Islet of Langerhans (tissue), 1 donor: ENCODE measurements around the gene TXNDC11.

Experiments
- FAIRE-seq: peaks from one replicate; lab custom pipeline; 2011; peaks lifted over from hg19 to GRCh38; lab: Jason Lieb, UNC

Gene TXNDC11

DNA sequence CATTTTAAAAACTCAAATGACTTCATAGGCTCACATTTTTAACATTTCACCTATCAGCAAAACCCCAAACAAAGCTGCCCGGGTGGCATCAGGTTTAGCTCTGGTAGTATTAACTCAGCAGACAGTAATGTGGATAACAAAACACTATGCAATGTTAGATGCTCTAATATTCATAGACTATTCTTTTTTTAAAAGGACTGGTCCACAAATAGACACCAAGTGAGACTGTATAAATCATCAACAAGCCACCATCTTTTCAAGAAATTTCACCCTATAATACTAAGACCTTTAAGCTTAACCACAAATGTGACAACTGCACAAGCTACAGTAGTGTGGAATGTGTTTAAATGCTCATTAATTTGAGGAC is 54.2 kb downstream of the TXNDC11 start:
- no peak for FAIRE-seq

DNA sequence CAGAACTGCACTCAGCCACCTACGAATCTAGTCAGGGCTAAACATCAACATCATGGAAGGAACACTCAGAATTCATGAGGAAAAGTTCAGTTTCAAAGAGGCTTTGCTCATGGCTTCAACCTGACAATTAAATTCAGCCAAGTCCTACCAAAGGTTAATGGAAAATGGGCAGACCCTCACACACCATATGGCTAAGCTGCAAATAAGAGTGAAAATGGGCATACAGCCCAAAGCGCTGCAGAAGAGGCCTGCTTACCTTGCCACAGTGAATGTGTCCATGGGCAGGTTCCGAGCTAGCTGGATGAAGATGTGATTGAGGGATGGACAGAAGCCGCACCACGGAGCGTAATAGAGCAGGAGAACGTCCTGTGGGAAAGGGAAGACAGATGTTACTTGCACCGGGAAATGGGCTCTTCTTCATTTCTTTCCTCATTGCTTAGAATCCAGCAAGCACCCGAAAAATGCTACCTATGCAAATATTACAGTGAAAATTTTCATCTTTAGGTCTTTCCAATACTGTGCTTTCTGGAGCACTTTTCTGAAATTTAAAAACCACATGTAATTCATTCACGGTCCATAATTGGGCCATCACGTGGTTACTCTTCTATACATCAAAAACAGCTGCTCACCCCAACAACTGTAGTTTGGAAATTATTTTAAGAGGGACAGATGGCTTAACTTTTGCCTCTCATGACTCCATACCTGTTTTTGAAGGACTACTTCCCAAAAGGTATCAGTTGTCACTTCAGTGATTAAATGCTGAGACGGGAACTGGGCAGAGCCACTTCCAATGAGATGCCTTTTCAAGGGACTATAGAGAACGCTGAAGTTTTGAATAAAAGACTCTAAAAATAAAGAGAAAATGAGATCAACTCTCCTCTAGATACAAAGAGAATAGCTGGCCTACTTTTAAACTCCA is 54.8 kb downstream of the TXNDC11 start:
- no peak for FAIRE-seq

DNA sequence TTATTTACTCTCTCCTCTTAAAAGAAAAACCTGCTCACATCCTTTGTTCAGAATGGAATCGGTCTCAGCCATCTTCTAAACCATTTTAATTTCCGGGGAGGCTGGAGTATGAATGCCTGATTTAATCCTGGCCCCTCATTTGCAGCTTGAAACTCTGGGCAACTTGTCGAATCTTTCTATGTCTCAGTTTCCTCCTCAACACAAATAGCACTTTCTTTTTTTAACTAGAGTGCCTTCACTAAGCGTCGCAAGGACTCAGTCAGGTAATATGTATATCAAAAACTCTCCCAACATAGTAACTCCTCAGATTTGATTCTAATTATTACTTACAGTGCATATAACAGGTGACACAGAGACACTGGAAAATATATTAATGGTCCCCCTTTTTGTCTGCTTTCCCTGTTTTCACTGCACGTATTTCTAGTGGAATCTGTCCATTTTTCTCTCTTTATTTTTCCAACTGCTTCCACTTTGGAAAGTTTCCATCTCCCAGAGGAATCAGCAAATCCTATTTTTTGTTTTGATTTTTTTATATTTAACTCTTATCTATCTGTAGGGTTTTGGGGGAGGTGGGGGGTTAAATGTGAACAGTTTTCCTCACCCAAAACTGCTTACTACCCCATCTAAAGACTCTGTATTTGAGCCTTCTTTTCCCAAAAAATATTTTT is 55.8 kb downstream of the TXNDC11 start:
- FAIRE-seq: no peak

DNA sequence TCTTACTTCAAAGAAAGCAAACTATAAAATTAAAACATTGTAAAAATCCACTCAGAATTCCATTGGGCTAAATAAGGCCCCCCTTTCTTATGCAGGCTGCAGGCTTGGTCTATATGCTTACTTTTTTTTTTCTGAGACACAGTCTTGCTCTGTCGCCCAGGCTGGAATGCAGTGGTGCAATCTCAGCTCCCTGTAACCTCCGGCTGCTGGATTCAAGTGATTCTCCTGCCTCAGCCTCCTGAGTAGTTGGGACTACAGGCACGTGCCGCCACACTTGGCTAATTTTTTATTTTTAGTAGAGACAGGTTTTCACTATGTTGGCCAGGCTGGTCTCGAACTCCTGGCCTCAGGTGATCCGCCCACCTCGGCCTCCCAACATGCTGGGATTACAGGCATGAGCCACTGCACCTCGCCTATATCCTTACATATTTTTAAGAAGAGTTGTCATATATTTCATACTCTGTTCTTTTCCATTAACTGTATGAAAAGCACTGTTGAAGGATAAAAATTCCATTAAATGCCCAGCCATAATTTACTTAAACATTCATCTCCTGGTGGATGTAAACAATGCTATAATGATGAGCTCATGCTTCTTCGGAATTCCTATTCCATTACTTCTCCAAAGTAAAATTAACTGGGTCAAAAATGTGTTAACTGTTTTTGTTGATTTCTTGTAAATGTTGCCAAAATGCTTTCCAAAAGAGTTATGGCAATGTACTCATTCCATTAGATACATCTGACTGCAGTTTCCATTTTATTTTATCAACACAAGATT is 56.6 kb downstream of the TXNDC11 start:
- FAIRE-seq: no peak

DNA sequence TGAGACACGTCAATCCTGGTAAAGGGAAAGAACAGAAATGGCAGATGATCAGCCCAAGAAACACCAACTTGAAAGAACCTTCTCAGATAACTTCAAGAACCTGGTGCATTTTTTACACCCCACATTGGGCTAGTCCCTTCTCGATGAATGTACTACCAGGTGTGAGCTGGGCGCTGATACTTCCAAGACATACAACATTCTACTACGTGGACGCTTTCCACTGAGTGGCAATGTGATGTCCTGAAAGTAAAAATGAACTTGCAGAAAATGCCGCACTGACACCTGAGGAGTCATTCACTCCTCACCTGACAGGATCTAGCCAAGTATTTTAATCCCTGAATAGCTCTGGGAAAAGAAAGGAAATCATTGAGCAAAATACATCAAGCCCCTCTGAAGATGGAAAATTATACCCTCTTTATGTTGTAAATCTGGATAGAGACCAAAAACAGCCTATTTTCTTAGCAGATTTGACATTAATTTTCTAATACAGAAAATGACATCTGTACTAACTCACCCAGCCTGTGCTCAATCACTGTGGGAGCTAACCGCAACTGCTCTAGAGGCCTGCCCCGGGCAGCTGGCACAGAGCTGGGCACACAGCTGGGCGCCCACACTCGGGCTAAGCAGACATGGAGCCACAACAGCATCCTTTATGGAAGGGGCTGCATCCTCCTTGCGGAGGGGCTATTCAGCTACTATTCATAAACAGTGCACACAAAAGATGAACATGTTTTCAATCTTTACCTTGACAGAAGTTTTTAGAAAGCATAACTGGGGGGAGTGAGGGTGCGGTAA is 58.2 kb downstream of the TXNDC11 start:
- no peak for FAIRE-seq

DNA sequence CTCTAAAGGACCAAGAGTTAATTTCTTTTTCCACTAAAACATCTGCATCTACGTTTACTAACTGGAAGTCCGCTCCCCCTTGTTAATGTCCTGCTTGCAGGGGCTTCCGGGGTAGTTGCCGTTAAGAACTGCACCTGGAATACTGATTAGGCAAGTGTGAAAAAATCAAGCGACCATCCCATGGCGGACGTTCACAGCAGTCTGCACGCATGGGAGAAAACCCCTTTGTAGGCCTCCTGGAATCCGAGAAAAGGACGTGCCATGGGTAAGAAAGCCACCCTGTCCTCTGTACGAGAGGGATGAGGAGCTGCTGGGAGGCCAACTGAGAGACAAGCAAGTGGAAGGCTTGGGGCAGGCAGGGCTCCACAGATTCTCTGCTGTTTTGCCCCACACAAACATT is 59.5 kb downstream of the TXNDC11 start:
- no peak for FAIRE-seq

DNA sequence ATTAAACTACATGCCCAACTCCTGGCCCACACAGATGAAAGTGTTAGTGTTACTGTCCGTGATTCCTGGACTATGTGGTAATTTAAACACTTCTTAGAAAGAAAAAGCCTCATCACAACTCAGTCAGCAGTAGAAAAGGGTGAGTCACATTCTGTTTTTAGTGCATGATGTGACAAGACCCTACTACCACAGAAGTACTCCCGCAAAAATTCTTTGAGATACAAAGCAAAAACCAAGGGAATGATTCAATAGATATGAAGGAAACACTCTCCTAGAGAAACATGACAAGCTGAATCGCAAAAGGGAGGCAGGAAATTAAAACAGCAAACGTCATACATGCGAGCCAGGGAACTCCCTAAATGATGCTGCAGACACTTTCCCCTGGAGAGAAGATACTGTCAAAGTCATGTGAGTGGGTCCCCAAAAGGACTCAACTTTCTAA is 60.0 kb downstream of the TXNDC11 start:
- FAIRE-seq: no peak

DNA sequence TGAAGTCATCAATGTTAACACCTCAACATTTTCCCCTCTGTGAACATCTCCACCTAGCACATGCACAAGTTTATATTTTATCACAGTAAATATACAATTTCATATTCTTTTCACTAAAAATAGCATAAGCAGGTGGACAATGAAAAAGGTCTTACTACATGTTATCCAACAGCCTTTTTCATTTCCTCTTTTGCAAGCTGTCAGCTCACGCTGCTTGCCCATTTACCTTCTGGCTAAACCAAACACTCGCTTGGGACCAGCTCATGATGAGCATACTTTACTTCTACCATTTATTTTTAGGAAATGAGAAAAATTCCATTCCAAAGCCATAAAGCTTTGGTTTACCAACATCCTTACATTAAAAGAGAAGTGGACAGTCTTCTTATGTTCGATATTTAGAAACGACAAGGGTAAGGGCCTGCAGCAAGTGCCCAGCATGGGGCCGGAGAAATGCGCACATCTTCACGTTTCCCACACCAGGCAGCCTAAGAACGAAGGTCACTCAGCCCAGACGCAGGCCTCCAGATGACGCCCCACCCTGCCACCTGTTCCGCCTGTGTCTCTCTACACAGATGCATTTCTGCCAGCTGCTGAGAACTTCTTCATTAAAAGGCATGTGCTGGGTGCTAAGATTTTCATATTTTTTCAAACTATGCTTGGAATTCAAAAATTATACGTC is 60.5 kb downstream of the TXNDC11 start:
- no peak for FAIRE-seq

DNA sequence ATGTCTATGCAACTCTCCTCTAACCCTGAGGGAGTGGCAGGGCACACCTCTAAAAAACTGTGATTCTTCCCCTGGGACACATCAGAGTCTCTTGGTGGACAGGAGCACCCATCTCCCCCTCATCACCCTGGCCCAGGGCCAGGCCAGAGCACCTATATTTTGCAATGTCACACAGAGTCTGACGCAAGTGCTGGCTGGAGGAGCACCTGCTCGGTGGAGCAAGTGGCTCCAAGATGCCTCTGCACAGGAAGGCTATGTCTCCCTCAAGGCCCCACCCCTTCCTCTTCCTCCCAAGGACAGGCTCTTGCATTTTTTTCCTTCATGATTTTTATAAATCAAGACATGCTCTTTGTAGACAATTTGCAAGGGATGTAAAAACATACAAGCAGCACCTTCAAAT is 61.1 kb downstream of the TXNDC11 start:
- FAIRE-seq: no peak

DNA sequence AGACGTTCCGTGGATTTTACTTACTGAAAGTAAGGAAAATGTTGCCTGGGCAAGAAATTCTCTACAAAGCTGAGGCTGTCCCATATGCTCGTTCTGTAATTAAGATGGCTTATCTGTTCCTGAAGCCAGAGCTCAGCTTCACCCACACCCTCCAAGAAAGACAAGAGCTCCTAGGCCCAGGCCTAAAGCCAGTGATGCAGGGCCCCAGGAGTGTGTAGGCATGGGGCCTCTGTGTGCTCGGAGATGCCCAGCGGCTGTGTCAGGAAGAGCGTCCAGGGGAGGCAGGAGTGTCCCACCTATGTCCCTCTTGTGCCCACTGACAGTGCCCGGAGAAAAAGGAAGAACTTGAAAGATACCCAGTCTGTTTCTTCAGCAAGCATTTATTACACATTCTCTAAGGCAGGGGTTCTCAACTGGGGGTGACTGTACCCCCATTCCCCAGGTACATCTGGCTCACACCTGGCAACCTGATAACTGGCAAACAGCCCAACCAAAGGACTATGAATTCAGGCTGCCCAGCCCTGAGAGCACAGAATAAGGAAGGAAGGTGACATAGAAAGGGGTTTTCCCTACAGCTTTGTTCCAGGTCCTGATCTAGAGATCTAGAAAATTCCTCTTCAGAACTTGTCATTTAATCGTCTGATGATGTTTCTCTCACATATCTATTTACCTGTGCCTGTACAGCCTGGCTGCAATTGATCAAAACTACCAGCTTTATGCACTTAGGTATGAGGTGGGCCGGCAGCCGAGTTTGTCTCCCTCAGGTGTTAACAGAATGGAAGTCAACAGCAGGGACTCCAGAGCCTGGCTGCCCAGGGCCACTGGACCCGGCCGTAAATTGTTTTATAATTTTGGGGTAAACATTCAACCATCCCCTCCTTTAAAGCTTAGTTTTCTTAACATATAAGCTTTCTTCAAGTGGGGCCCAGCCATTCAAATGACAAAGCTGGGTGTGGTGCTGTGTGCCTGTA is 62.4 kb downstream of the TXNDC11 start:
- FAIRE-seq: no peak

DNA sequence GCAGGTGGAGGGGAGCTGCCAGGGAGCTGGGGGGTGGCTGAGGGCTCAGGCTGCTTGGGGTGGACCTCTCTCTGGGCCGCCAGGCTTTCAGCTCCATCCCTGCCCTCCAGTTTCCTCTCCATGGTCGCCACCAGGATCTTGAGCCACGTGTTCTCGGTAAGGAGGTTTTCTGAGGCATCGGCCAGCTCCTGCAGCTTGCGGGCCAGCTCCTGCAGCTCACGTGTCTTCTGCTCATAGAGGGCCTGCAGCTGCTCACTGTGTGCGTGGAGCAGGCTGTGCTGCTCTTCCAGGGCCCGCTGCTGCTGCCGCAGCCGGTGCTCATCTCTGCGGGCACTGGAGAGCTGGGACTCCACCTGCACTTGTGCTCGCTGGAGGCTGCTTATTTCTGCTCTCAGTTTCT is 63.4 kb downstream of the TXNDC11 start:
- FAIRE-seq: no peak

DNA sequence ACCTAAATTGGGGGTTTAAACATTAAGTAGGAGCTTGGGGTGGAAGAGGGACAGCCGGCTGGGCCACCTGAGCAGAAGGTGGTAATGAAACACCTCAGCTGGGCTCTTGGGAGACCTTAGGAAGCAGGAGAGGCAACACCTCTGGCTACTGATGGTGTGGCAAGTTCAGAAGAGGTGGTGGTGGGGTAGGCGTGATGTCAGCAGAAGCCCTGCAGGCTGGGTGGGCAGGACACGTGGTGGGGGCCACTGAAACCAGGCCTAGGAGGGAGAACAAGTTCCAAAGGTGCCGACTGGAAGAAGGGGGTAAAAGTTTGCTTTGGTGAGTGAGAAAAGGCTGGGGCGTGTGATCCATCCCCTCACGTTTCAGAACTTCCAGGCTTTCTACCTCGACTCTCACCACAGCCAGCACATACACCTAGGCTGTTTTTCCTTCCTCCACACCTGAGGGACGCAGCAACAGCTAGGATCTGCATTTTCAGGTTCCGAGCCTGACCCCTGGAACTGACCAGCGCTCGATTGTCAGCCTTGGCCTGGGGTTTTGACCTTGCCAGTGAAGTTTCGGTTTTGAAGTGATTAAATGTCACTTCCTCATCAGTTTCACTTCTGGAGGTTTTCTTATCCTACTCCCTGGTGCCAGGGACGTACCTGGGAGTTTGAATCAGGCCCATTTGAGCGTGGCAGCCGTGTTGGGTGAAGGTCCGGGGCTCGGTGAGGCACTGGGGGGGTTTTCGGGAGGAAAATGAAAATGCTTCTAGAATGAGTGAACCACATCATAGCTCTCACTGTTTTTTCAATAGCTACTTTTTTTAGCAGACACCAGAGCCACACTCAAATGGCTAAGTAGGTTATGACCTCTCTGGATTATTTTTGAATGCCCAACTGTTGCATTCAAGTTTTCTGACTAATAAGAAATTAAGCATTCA is 64.4 kb downstream of the TXNDC11 start:
- FAIRE-seq: no peak

DNA sequence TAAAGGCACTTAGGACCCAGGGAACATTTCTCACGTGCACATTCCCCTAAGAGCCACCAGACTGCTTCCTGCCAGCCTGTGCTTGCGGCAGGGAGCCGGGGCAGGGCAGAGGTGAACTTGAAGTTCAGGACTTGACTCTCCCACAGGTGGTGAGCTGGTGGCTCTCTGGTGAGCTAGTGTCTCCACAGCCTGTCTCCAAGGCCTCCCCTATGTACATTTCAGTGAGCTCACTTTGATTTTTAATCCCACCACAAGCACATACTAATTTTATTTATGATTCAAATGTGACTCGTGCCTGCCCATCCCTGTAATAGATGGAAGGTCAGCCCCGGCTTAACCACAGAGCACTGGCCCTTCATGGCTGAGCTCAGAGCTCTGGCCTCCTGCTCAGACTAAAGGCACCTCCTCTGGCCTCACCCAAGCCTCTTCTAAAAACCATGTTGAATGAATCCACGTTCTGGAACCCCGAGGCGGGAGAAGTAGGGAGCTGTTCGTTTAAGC is 65.2 kb downstream of the TXNDC11 start:
- no peak for FAIRE-seq

DNA sequence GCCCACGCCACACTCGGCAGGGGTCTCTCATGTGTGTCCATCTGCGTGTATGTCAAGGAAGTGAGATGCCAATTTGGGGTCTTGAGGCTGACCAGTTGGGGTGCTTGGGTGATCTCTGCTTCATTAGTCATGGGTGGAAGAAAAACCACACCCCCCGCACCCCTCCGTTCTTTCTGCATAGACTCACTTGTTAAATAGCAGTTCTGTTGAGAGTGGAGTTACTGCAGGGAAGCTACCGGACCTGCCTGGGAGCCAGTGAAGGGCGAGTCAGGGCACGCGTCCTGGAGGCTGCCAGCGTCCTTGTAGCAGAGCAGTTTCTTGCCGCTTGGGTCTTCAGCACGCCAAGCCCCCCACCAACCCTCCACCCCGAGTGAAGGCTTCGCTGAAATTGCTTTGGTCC is 65.9 kb downstream of the TXNDC11 start:
- no peak for FAIRE-seq

DNA sequence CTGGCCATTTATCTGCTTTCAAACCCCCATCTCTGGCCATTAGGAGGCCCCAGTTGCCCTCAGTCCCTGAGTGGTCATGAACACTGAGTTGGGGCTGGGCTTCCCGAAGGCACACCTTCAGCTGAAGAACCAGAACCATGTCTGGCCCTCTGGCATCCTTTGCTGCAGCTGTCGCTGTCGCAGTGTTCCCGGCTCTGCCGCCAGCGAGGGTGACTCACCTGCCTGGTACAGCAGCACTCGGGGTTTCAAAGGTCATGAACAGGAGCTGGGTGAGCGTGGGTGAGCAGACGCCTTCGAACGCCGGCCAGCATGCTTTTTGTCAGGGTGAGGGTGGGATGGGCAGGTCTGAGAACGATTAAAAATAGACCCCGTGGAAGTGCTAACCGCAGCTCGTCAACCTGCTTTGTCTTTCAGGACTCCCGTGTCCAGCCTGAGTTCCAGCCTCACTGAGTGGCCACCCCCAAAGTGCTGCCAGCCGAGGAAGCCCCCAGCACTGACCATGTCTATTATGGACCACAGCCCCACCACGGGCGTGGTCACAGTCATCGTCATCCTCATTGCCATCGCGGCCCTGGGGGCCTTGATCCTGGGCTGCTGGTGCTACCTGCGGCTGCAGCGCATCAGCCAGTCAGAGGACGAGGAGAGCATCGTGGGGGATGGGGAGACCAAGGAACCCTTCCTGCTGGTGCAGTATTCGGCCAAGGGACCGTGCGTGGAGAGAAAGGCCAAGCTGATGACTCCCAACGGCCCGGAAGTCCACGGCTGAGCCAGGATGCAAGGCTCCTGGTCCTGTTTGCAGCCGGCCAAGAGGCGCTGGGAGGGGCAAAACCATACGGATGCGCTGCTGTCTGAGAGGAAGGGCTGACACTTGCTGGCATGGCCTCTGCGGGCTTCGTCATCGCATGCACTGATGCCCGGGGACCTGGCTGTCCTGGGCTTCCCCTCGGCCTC is 66.8 kb downstream of the TXNDC11 start:
- no peak for FAIRE-seq

DNA sequence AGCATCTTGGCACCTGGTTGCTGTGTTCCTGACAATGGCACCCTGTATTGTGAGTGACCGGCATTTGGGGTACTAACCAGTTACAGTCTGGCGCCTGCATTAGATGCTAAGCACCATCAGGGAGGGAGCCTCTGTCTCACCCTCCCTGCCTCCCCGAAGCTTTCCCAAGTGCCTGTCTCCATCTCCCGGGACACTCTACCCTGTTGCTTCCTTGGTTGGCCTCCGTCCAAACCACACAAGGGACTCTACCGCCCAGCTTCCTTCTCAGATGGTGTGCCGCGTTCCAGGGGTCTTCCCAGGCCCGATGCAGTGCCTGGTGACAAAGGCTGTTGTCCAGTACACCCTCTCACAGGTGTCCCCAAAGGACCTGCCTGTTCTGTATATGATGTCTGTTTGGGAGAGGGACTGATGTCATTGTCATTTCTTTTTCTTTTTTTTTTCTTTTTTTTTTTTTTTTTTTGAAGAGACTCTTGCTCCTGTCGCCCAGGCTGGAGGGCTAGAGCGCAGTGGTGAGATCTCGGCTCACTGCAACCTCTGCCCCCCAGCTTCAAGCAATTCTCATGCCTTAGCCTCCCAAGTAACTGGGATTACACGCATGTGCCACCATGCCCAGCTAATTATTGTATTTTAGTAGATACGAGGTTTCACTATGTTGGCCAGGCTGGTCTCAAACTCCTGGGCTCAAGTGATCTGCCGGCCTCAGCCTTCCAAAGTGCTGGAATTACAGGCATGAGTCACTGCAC is 67.7 kb downstream of the TXNDC11 start:
- FAIRE-seq: no peak
